Liver (tissue), 9 donors: ENCODE measurements around the gene TSEN2. TPM values are rescaled to one million over a fixed set of nuclear protein-coding genes. Genes with fewer than 3 reads are reported as not detected.

ENCODE experiments used
- DNase-seq: peaks from one replicate; pipeline ENCODE4 v3.0.0-alpha.2; 2017; ENCODE audit warnings: low spot score
- H3K27ac ChIP-seq, 2 donors: one replicate each; pipeline ENCODE4 v1.7.0; 2013; ENCODE audit warnings: inconsistent platforms in 2 of 2, low read length in 2 of 2, control low read depth in 1 of 2, low read depth in 1 of 2, mild to moderate bottlenecking in 1 of 2
- H3K27me3 ChIP-seq, 4 donors: one replicate each; pipeline versions ENCODE4 v1.6.1 to v1.7.0; 2013; ENCODE audit warnings: low read length in 3 of 4, inconsistent platforms in 1 of 4, mild to moderate bottlenecking in 1 of 4, moderate library complexity in 1 of 4; ENCODE audit not compliant: control insufficient read depth in 4 of 4, insufficient read depth in 4 of 4
- H3K36me3 ChIP-seq, 4 donors: one replicate each; pipeline versions ENCODE4 v1.6.1 to v1.7.0; 2013; ENCODE audit warnings: low read length in 3 of 4, mild to moderate bottlenecking in 3 of 4, low read depth in 1 of 4, moderate library complexity in 1 of 4; ENCODE audit not compliant: control insufficient read depth in 4 of 4, insufficient read depth in 3 of 4
- H3K4me1 ChIP-seq, 4 donors: one replicate each; pipeline versions ENCODE4 v1.6.1 to v1.7.0; 2013; ENCODE audit warnings: low read length in 3 of 4, mild to moderate bottlenecking in 3 of 4, moderate library complexity in 1 of 4; ENCODE audit not compliant: control insufficient read depth in 4 of 4, insufficient read depth in 4 of 4
- H3K4me3 ChIP-seq, 3 donors: one replicate each; pipeline versions ENCODE4 v1.6.1 to v1.7.0; 2013; ENCODE audit warnings: low read length in 3 of 3, control low read depth in 1 of 3, low read depth in 1 of 3, mild to moderate bottlenecking in 1 of 3
- H3K9ac ChIP-seq, 2 donors: one replicate each; pipeline ENCODE4 v1.7.0; 2013; ENCODE audit warnings: low read length in 2 of 2, mild to moderate bottlenecking in 2 of 2, moderate library complexity in 2 of 2, control low read depth in 1 of 2, low read depth in 1 of 2
- H3K9me3 ChIP-seq, 4 donors: one replicate each; pipeline versions ENCODE4 v1.6.1 to v1.7.0; 2013; ENCODE audit warnings: low read length in 3 of 4; ENCODE audit not compliant: control insufficient read depth in 4 of 4
- EGR1 ChIP-seq, 2 donors: IDR thresholded peaks; 2 replicates each; pipeline ENCODE4 v1.6.1; 2016 to 2018; ENCODE audit warnings: antibody characterized with exemption in 2 of 2, low read depth in 2 of 2
- FOXA1 ChIP-seq: IDR thresholded peaks from 2 replicates; pipeline ENCODE4 v1.6.1; 2016; ENCODE audit warnings: antibody characterized with exemption
- FOXA2 ChIP-seq: IDR thresholded peaks from 2 replicates; pipeline ENCODE4 v1.6.1; 2016; ENCODE audit warnings: antibody characterized with exemption
- GABPA ChIP-seq, 2 donors: IDR thresholded peaks in 1 of 2; conservative IDR thresholded peaks in 1 of 2; 2 replicates each; pipeline ENCODE4 v1.6.1; 2016; ENCODE audit warnings: antibody characterized with exemption in 2 of 2, mild to moderate bottlenecking in 1 of 2, moderate library complexity in 1 of 2
- HNF4A ChIP-seq, 2 donors: conservative IDR thresholded peaks; 2 replicates each; pipeline ENCODE4 v1.6.1; 2016; ENCODE audit warnings: antibody characterized with exemption in 2 of 2, mild to moderate bottlenecking in 2 of 2
- HNF4G ChIP-seq: IDR thresholded peaks from 2 replicates; pipeline ENCODE4 v1.6.1; 2016; ENCODE audit warnings: antibody characterized with exemption
- JUND ChIP-seq, 2 donors: IDR thresholded peaks; 2 replicates each; pipeline ENCODE4 v1.6.1; 2016; ENCODE audit warnings: antibody characterized with exemption in 2 of 2
- NR2F2 ChIP-seq: IDR thresholded peaks from 2 replicates; pipeline ENCODE4 v1.6.1; 2016; ENCODE audit warnings: antibody characterized with exemption
- RAD21 ChIP-seq, 2 donors: IDR thresholded peaks; 2 replicates each; pipeline ENCODE4 v1.6.1; 2016; ENCODE audit warnings: antibody characterized with exemption in 2 of 2, mild to moderate bottlenecking in 2 of 2
- RXRA ChIP-seq, 2 donors: IDR thresholded peaks; 2 replicates each; pipeline ENCODE4 v1.6.1; 2017 to 2018; ENCODE audit warnings: antibody characterized with exemption in 2 of 2, mild to moderate bottlenecking in 1 of 2
- SP1 ChIP-seq: IDR thresholded peaks from 2 replicates; pipeline ENCODE4 v1.6.1; 2018; ENCODE audit warnings: antibody characterized with exemption, mild to moderate bottlenecking
- TAF1 ChIP-seq: conservative IDR thresholded peaks from 2 replicates; pipeline ENCODE4 v1.6.1; 2016; ENCODE audit warnings: antibody characterized with exemption, mild to moderate bottlenecking
- YY1 ChIP-seq: IDR thresholded peaks from 2 replicates; pipeline ENCODE4 v1.6.1; 2016; ENCODE audit warnings: antibody characterized with exemption, mild to moderate bottlenecking
- WGBS: extraction: QIAGEN DNeasy Blood & Tissue Kit; methylation state at CpG from one replicate; pipeline ENCODE4 v1.1.7; 2013; 5-methylcytosine and 5-hydroxymethylcytosine counted together
- polyA plus RNA-seq, 2 donors: library from polyadenylated mRNA; stranded (reverse) in 1 of 2; unstranded in 1 of 2; fragments of 200-250 nt in 1 of 2; fragments of >200 nt in 1 of 2; fragmentation: Nextera tagmentation in 1 of 2; extraction: Ambion mirVana in 1 of 2; gene quantifications; one replicate each; pipeline versions ENCODE4 v1.2.1 to v1.2.3, GENCODE V29; 2013 to 2015
- total RNA-seq, 2 donors: library from RNA; depleted of rRNA; stranded (reverse); fragments of >200 nt; gene quantifications; one replicate each; pipeline ENCODE4 v1.2.3, GENCODE V29; 2014
- TF ChIP-seq, protein P1 (sequence below): IDR thresholded peaks from 2 replicates; pipeline ENCODE4 v1.6.1; 2016; ENCODE audit warnings: antibody characterized with exemption, mild to moderate bottlenecking
- TF ChIP-seq, protein P2 (sequence below): IDR thresholded peaks from 2 replicates; pipeline ENCODE4 v1.6.1; 2016; ENCODE audit warnings: antibody characterized with exemption
- TF ChIP-seq, protein P3 (sequence below): IDR thresholded peaks from 2 replicates; pipeline ENCODE4 v1.6.1; 2016; ENCODE audit warnings: antibody characterized with exemption
- TF ChIP-seq, protein P4 (sequence below): fragments of 150-350 bp; IDR thresholded peaks from 2 replicates; pipeline ENCODE4 v1.5.1; 2017; ENCODE audit warnings: improper control_type of control experiment, low read depth, low read length; ENCODE audit not compliant: missing input control
- donor health status: healthy.
- donor health status: healthy.
- donor health status: healthy.
- donor health status: healthy.
- donor health status: healthy.

TSEN2 gene
- total and polyA plus RNA-seq, 4 donors: 4.1 to 14.1 (median 6.9) TPM

DNA sequence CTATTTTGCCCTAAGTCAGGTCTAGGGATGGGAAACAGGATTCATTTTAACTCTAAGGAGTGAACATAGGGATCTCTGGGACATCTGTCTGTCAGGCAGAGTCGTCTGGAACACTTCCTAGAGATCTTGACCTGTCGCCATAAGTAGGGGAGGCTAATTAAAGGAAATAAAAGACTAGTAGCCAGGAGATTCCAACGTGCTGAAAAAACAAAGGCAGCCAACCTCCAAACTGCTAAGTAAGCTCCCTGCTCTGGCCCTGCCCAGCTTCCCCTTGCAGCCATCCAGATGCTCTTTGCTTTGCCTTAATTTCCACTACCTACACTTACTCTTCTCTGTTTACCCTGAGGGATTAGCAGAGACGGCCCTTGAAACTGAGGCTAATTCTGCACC lies 18.4 kb upstream of the TSEN2 start (continued):
- TF ChIP-seq, protein P1, sequence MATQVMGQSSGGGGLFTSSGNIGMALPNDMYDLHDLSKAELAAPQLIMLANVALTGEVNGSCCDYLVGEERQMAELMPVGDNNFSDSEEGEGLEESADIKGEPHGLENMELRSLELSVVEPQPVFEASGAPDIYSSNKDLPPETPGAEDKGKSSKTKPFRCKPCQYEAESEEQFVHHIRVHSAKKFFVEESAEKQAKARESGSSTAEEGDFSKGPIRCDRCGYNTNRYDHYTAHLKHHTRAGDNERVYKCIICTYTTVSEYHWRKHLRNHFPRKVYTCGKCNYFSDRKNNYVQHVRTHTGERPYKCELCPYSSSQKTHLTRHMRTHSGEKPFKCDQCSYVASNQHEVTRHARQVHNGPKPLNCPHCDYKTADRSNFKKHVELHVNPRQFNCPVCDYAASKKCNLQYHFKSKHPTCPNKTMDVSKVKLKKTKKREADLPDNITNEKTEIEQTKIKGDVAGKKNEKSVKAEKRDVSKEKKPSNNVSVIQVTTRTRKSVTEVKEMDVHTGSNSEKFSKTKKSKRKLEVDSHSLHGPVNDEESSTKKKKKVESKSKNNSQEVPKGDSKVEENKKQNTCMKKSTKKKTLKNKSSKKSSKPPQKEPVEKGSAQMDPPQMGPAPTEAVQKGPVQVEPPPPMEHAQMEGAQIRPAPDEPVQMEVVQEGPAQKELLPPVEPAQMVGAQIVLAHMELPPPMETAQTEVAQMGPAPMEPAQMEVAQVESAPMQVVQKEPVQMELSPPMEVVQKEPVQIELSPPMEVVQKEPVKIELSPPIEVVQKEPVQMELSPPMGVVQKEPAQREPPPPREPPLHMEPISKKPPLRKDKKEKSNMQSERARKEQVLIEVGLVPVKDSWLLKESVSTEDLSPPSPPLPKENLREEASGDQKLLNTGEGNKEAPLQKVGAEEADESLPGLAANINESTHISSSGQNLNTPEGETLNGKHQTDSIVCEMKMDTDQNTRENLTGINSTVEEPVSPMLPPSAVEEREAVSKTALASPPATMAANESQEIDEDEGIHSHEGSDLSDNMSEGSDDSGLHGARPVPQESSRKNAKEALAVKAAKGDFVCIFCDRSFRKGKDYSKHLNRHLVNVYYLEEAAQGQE: no peak
- TF ChIP-seq RXRA (IDR thresholded peaks at IDR 0.05) (no peak), SP1 (no peak), HNF4G (no peak)
- TF ChIP-seq, protein P2, sequence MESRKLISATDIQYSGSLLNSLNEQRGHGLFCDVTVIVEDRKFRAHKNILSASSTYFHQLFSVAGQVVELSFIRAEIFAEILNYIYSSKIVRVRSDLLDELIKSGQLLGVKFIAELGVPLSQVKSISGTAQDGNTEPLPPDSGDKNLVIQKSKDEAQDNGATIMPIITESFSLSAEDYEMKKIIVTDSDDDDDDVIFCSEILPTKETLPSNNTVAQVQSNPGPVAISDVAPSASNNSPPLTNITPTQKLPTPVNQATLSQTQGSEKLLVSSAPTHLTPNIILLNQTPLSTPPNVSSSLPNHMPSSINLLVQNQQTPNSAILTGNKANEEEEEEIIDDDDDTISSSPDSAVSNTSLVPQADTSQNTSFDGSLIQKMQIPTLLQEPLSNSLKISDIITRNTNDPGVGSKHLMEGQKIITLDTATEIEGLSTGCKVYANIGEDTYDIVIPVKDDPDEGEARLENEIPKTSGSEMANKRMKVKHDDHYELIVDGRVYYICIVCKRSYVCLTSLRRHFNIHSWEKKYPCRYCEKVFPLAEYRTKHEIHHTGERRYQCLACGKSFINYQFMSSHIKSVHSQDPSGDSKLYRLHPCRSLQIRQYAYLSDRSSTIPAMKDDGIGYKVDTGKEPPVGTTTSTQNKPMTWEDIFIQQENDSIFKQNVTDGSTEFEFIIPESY: no peak

DNA sequence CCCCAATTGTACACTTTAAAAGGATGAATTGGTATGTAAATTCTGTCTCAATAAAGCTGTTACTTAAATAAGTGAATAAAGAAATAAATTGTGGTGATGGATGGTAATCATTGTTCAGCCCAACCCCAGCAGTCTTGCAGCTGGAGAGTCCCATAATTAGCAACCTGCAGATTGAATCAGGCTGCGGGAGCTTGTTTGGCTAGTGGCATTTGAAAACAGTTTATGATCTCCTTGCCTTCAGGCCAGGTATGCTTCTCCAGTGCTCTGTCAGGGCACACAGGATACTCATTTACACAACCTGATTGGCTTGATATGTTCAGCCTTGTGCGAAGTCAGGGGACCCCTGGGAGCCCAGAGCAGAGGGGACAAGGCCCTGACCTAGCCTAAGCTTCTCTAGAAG lies 16.5 kb upstream of the TSEN2 start:
- H3K4me3 ChIP-seq: no peak overlapping the region
- no peaks in the 10 kb centered on the region for H3K27me3 ChIP-seq
- H3K27ac ChIP-seq: no peak overlapping the region
- no peaks in the 10 kb centered on the region for H3K9me3 ChIP-seq
- H3K36me3 ChIP-seq: no peaks in the 10 kb centered on the region
- TF ChIP-seq TAF1 (no peak), HNF4G (no peak), YY1 (no peak), RXRA (IDR thresholded peaks at IDR 0.05) (no peak), HNF4A (conservative IDR thresholded peaks at IDR 0.05) (no peak), RAD21 (IDR thresholded peaks at IDR 0.05) (no peak), JUND (IDR thresholded peaks at IDR 0.05) (no peak), SP1 (no peak), FOXA2 (no peak), GABPA (IDR thresholded peaks at IDR 0.05 in 1 of 2, conservative IDR thresholded peaks at IDR 0.05 in 1 of 2) (no peak)
- TF ChIP-seq, protein P3, sequence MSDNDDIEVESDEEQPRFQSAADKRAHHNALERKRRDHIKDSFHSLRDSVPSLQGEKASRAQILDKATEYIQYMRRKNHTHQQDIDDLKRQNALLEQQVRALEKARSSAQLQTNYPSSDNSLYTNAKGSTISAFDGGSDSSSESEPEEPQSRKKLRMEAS: no peak
- no peak overlapping the region for H3K9ac ChIP-seq
- no peak for DNase-seq
- peaks cover 3 to 10% (median 6%) of the 10 kb centered on the region in 4 donors for H3K4me1 ChIP-seq
- WGBS: 88% methylated on average over 2 of the region's 2 CpGs

DNA sequence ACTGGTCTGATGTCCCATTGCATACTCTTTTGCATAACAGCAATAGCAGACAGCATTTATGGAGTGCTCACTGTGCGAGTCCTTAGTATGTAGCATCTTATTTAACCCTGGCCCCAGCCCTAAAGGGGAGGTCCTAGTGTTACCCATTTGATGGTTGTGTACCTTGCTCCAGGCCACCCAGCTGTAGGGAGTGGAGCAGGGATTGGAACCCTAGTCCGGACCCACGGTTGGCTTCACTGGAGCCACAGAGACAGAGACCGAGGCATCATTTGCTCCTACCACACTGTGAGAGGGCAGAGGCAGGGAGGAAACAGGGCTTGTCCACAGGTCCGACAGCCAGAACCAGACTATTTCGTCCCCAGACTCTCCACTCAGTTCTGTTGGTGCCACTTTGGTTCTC lies 16.0 kb upstream of the TSEN2 start:
- Histone ChIP-seq H3K27me3 (no peaks in the 10 kb centered on the region), H3K27ac (no peak overlapping the region), H3K9ac (no peak overlapping the region), H3K4me1 (peaks cover 2 to 10% (median 6%) of the 10 kb centered on the region in 4 donors), H3K9me3 (no peaks in the 10 kb centered on the region), H3K36me3 (no peaks in the 10 kb centered on the region), H3K4me3 (no peak overlapping the region)
- DNase-seq: no peak
- WGBS: 95% methylated on average over 6 of the region's 6 CpGs
- TF ChIP-seq JUND (IDR thresholded peaks at IDR 0.05) (no peak), EGR1 (IDR thresholded peaks at IDR 0.05; ENCODE audit: low read depth in 2 of 2) (no peak), YY1 (no peak), FOXA1 (no peak), FOXA2 (no peak), HNF4G (no peak), SP1 (no peak), NR2F2 (no peak), RXRA (IDR thresholded peaks at IDR 0.05) (no peak), RAD21 (IDR thresholded peaks at IDR 0.05) (no peak)
- TF ChIP-seq, protein P3: no peak
- TF ChIP-seq, protein P1: no peak
- TF ChIP-seq, protein P4, sequence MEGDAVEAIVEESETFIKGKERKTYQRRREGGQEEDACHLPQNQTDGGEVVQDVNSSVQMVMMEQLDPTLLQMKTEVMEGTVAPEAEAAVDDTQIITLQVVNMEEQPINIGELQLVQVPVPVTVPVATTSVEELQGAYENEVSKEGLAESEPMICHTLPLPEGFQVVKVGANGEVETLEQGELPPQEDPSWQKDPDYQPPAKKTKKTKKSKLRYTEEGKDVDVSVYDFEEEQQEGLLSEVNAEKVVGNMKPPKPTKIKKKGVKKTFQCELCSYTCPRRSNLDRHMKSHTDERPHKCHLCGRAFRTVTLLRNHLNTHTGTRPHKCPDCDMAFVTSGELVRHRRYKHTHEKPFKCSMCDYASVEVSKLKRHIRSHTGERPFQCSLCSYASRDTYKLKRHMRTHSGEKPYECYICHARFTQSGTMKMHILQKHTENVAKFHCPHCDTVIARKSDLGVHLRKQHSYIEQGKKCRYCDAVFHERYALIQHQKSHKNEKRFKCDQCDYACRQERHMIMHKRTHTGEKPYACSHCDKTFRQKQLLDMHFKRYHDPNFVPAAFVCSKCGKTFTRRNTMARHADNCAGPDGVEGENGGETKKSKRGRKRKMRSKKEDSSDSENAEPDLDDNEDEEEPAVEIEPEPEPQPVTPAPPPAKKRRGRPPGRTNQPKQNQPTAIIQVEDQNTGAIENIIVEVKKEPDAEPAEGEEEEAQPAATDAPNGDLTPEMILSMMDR: no peak
